IMR-90 (cell line): ENCODE results near the gene NEK6. TPM values are rescaled to one million over a fixed set of nuclear protein-coding genes. Genes with fewer than 3 reads are reported as not detected.
A peak's percentile ranks its signal among the peaks of the same experiment; 100 is the strongest.

ENCODE experiments used
- ATAC-seq: fragments of 200-7000 bp; cut with Tn5 transposase; 2 replicates; pipeline ENCODE4 v1.9.1; 2020; ENCODE audit warnings: low read depth, mild to moderate bottlenecking, moderate library complexity
- BruUV-seq: library from RNA; stranded (reverse); fragments of 400-500 nt; replicated peaks from 2 replicates; lab custom pipeline; 2021; lab: Mats Ljungman, UMichigan
- CTCF ChIA-PET: fragments of 300-600 bp; formaldehyde crosslinking; extraction: SDS; loops from one replicate; lab custom pipeline; 2021; ENCODE audit warnings: antibody characterized with exemption; lab: Yijun Ruan, JAX
- POLR2A ChIA-PET: fragments of 300-600 bp; sonication (Branson Sonifier 250); formaldehyde crosslinking; loops from one replicate; lab custom pipeline; 2022; ENCODE audit warnings: antibody characterized with exemption; ENCODE audit not compliant: unreplicated experiment; lab: Charles Lee
- DNase-seq: peaks from one replicate; pipeline ENCODE4 v3.0.0; 2013
- H2AFZ ChIP-seq: replicated peaks from 2 replicates; pipeline ENCODE3; 2013; ENCODE audit warnings: low read length, mild to moderate bottlenecking; ENCODE audit not compliant: poor library complexity
- H2AK5ac ChIP-seq: 2 replicates; pipeline ENCODE4 v1.6.1; 2013; ENCODE audit warnings: low read depth, low read length, inconsistent platforms
- H2AK9ac ChIP-seq: replicated peaks from 2 replicates; pipeline ENCODE3; 2013; ENCODE audit warnings: mild to moderate bottlenecking, low read depth, low read length, moderate library complexity; ENCODE audit not compliant: poor library complexity
- H2BK120ac ChIP-seq: 2 replicates; pipeline ENCODE4 v1.6.1; 2013; ENCODE audit warnings: low read depth, low read length, inconsistent platforms
- H2BK15ac ChIP-seq: 3 replicates; pipeline ENCODE4 v1.6.1; 2013; ENCODE audit warnings: low read depth, low read length, inconsistent platforms
- H2BK20ac ChIP-seq: 2 replicates; pipeline ENCODE4 v1.6.1; 2013; ENCODE audit warnings: low read depth, mild to moderate bottlenecking, inconsistent platforms, low read length, moderate library complexity
- H2BK5ac ChIP-seq: 2 replicates; pipeline ENCODE4 v1.6.1; 2013; ENCODE audit warnings: mild to moderate bottlenecking, low read depth, low read length, inconsistent platforms; ENCODE audit not compliant: poor library complexity, severe bottlenecking
- H3K14ac ChIP-seq: replicated peaks from 2 replicates; pipeline ENCODE4 v1.6.1; 2013; ENCODE audit warnings: low read depth, low read length, inconsistent platforms
- H3K18ac ChIP-seq: 2 replicates; pipeline ENCODE4 v1.6.1; 2013; ENCODE audit warnings: low read depth, low read length, control low read depth
- H3K23ac ChIP-seq: 2 replicates; pipeline ENCODE4 v1.6.1; 2013; ENCODE audit warnings: low read depth, low read length, inconsistent platforms
- H3K27ac ChIP-seq: 2 replicates; pipeline ENCODE4 v1.5.1; 2013; ENCODE audit warnings: mild to moderate bottlenecking, control low read depth, low read length; ENCODE audit not compliant: insufficient read depth
- H3K27me3 ChIP-seq: 2 replicates; pipeline ENCODE4 v1.6.1; 2013; ENCODE audit warnings: low read length; ENCODE audit not compliant: control insufficient read depth, insufficient read depth
- H3K36me3 ChIP-seq: 2 replicates; pipeline ENCODE4 v1.6.1; 2013; ENCODE audit warnings: low read length, mixed read lengths; ENCODE audit not compliant: control insufficient read depth, insufficient read depth
- H3K4ac ChIP-seq: 2 replicates; pipeline ENCODE4 v1.6.1; 2013; ENCODE audit warnings: low read depth, low read length, inconsistent platforms
- H3K4me1 ChIP-seq: 2 replicates; pipeline ENCODE4 v1.6.1; 2013; ENCODE audit warnings: low read length, mixed read lengths; ENCODE audit not compliant: control insufficient read depth, insufficient read depth
- H3K4me2 ChIP-seq: 2 replicates; pipeline ENCODE4 v1.6.1; 2013; ENCODE audit warnings: low read depth, mild to moderate bottlenecking, control low read depth, low read length, moderate library complexity
- H3K4me3 ChIP-seq: 2 replicates; pipeline ENCODE4 v1.5.1; 2013; ENCODE audit warnings: low read depth, mild to moderate bottlenecking, control low read depth, low read length, moderate library complexity; ENCODE audit not compliant: insufficient read depth
- H3K56ac ChIP-seq: 2 replicates; pipeline ENCODE4 v1.6.1; 2013; ENCODE audit warnings: low read length, inconsistent platforms; ENCODE audit not compliant: insufficient read depth; ENCODE audit errors: extremely low read depth
- H3K79me1 ChIP-seq, 2 experiments: 2 replicates each; pipeline ENCODE4 v1.6.1; 2013; ENCODE audit warnings: low read length in 2 of 2, inconsistent platforms in 1 of 2, low read depth in 1 of 2
- H3K9ac ChIP-seq: 2 replicates; pipeline ENCODE4 v1.6.1; 2013; ENCODE audit warnings: low read depth, low read length, control low read depth
- H3K9me1 ChIP-seq: 2 replicates; pipeline ENCODE4 v1.6.1; 2013; ENCODE audit warnings: low read length, inconsistent platforms; ENCODE audit not compliant: insufficient read depth
- H3K9me3 ChIP-seq: 2 replicates; pipeline ENCODE4 v1.6.1; 2013; ENCODE audit warnings: low read length; ENCODE audit not compliant: control insufficient read depth, insufficient read depth
- H4K20me1 ChIP-seq: 2 replicates; pipeline ENCODE4 v1.6.1; 2013; ENCODE audit warnings: low read length, inconsistent platforms; ENCODE audit not compliant: insufficient read depth
- H4K5ac ChIP-seq: 2 replicates; pipeline ENCODE4 v1.6.1; 2013; ENCODE audit warnings: mild to moderate bottlenecking, low read depth, low read length, control low read depth
- H4K8ac ChIP-seq, 2 experiments: 2 replicates each; pipeline ENCODE4 v1.6.1; 2013; ENCODE audit warnings: low read depth in 2 of 2, low read length in 2 of 2, control low read depth in 1 of 2, inconsistent platforms in 1 of 2
- H4K91ac ChIP-seq: 2 replicates; pipeline ENCODE4 v1.6.1; 2013; ENCODE audit warnings: low read depth, low read length, inconsistent platforms; ENCODE audit not compliant: insufficient read depth
- BHLHE40 ChIP-seq: fragments of 150-350 bp; IDR thresholded peaks from 2 replicates; pipeline ENCODE4 v1.6.1; 2016; ENCODE audit warnings: mild to moderate bottlenecking, low read depth, low read length
- CEBPB ChIP-seq: IDR thresholded peaks from 2 replicates; pipeline ENCODE4 v1.6.1; 2012; ENCODE audit warnings: low read depth, low read length, improper control_type of control experiment
- CHD1 ChIP-seq: IDR thresholded peaks from 2 replicates; pipeline ENCODE4 v1.6.1; 2012; ENCODE audit warnings: low read depth, low read length, improper control_type of control experiment
- CTCF ChIP-seq: conservative IDR thresholded peaks from 2 replicates; pipeline ENCODE4 v1.5.1; 2012; ENCODE audit warnings: mild to moderate bottlenecking, low read depth, low read length, improper control_type of control experiment
- FOS ChIP-seq: fragments of 150-350 bp; IDR thresholded peaks from 2 replicates; pipeline ENCODE4 v1.6.1; 2016; ENCODE audit warnings: low read depth, low read length
- MAFK ChIP-seq: IDR thresholded peaks from 2 replicates; pipeline ENCODE4 v1.6.1; 2012; ENCODE audit warnings: low read depth, low read length, improper control_type of control experiment
- MXI1 ChIP-seq: IDR thresholded peaks from 2 replicates; pipeline ENCODE4 v1.6.1; 2012; ENCODE audit warnings: low read depth, mild to moderate bottlenecking, low read length, moderate library complexity, borderline replicate concordance
- POLR2A ChIP-seq: IDR thresholded peaks from 2 replicates; pipeline ENCODE4 v1.6.1; 2012; ENCODE audit warnings: mild to moderate bottlenecking, low read depth, low read length
- RAD21 ChIP-seq: IDR thresholded peaks from 2 replicates; pipeline ENCODE4 v1.6.1; 2012; ENCODE audit warnings: low read length, improper control_type of control experiment
- USF2 ChIP-seq: fragments of 150-350 bp; IDR thresholded peaks from 2 replicates; pipeline ENCODE4 v1.6.1; 2017; ENCODE audit warnings: mild to moderate bottlenecking, antibody characterized with exemption, low read length, low read depth
- WGBS, 2 experiments: methylation state at CpG; one replicate each; pipeline versions ENCODE4 v1.1.5 to v1.1.7; 2013; ENCODE audit warnings: missing lambda C conversion rate in 2 of 2; ENCODE audit not compliant: insufficient read length in 1 of 2; ENCODE audit errors: extremely low coverage in 2 of 2; 5-methylcytosine and 5-hydroxymethylcytosine counted together
- dilution Hi-C: fragments of 300-500 bp; cut with HindIII; formaldehyde crosslinking; loops from one replicate; pipeline ENCODE4 v1.14.3; 2018; ENCODE audit warnings: low sequenced_read_pairs; ENCODE audit not compliant: unreplicated experiment
- in situ Hi-C: fragments of 300-500 bp; cut with MboI; formaldehyde crosslinking; loops from 3 replicates; pipeline ENCODE4 v1.14.3; 2019; ENCODE audit warnings: low sequenced_read_pairs, inconsistent platforms, mixed read lengths
- intact Hi-C: fragments of 100-400 bp; cut with micrococcal nuclease; formaldehyde crosslinking; loops from 2 replicates; pipeline ENCODE4 v1.10.0; 2022
- polyA plus RNA-seq, 3 experiments: library from polyadenylated mRNA; depleted of rRNA; stranded (reverse); fragments of >200 nt; gene quantifications; 2 replicates each; pipeline ENCODE4 v1.2.3, GENCODE V29; 2012; ENCODE audit warnings: low replicate concordance in 1 of 3
- total RNA-seq: library from RNA; depleted of rRNA; stranded (reverse); fragments of >200 nt; gene quantifications from 2 replicates; pipeline ENCODE4 v1.2.3, GENCODE V29; 2012

Gene NEK6
- total and polyA plus RNA-seq, 2 of the 4 experiments (the other 2 are of a cell fraction), result 79.9 to 112 TPM

- no TSS peak for BruUV-seq
- Histone ChIP-seq H2BK120ac (no peak overlapping the region), H2AK9ac (peak overlapping the region; percentile 12), H2BK15ac (no peak overlapping the region), H3K9me1 (peaks cover 47% of the 10 kb centered on the region), H2BK5ac (no peak overlapping the region), H3K56ac (no peak overlapping the region), H4K5ac (no peak overlapping the region), H4K8ac (no peak overlapping the region), H3K9ac (no peak overlapping the region), H2AFZ (no peak overlapping the region), H3K4me3 (no peak overlapping the region), H4K20me1 (peaks cover 83% of the 10 kb centered on the region), H3K36me3 (peaks cover 13% of the 10 kb centered on the region), H3K27ac (no peak overlapping the region), H2AK5ac (no peak overlapping the region), H3K79me1 (peaks cover 25 to 92% of the 10 kb centered on the region in 2 experiments), H3K4me1 (peaks cover 18% of the 10 kb centered on the region), H4K91ac (no peak overlapping the region), H3K18ac (no peak overlapping the region), H2BK20ac (no peak overlapping the region), H3K4me2 (no peak overlapping the region), H3K4ac (no peak overlapping the region), H3K9me3 (no peaks in the 10 kb centered on the region), H3K14ac (no peak overlapping the region), H3K27me3 (no peaks in the 10 kb centered on the region), H3K23ac (no peak overlapping the region)
- ChIA-PET POLR2A (no interaction called here), CTCF (no interaction called here)
- in situ Hi-C loops (no loop called here), intact Hi-C loops (no loop called here), dilution Hi-C loops (no loop called here)
- no peak for TF ChIP-seq CHD1
- TF ChIP-seq FOS, result no peak
- no peak for TF ChIP-seq USF2
- no peak for TF ChIP-seq CTCF
- TF ChIP-seq MAFK, result no peak
- no peak for TF ChIP-seq BHLHE40
- no peak for TF ChIP-seq CEBPB
- no peak for TF ChIP-seq MXI1
- no peak for TF ChIP-seq RAD21
- TF ChIP-seq POLR2A, result no peak
- DNase-seq (no peak), ATAC-seq (no peak)
- WGBS, 2 experiments, result 92% methylated on average over 8 of the region's 21 CpGs; no CpG with 5 or more reads in 1 of the 2 experiments
Observed at GRCh38 chr9:124363326-124364096, 105.8 kb downstream of the NEK6 start.
